Stomach (tissue), 4 donors: ENCODE data around the gene MOB3B.

Experiments
- CTCF ChIP-seq, 7 experiments: fragments of 450-650 bp in 4 of 7; fragments of 200-600 bp in 3 of 7; sonication (generic) in 3 of 7; IDR thresholded peaks; one replicate each; pipeline ENCODE4 v1.5.1; 2016 to 2019; ENCODE audit warnings: antibody characterized with exemption in 7 of 7, control low read depth in 2 of 7, mild to moderate bottlenecking in 1 of 7
- POLR2AphosphoS5 ChIP-seq, 3 donors: sonication (generic); formaldehyde crosslinking; IDR thresholded peaks; one replicate each; pipeline ENCODE4 v1.6.1; 2016; ENCODE audit warnings: antibody characterized with exemption in 3 of 3

- TF ChIP-seq CTCF (IDR thresholded peaks at IDR 0.05) (no peak), POLR2AphosphoS5 (IDR thresholded peaks at IDR 0.05) (no peak)
Measured at GRCh38 chr9:27545471-27545870, 15.9 kb upstream of the MOB3B start.
